Esophagus muscularis mucosa (tissue), 4 donors: Measurements from ENCODE around the gene SPTY2D1. TPM values are rescaled to one million over a fixed set of nuclear protein-coding genes. Genes with fewer than 3 reads are reported as not detected.
A peak's percentile ranks its signal among the peaks of the same experiment; 100 is the strongest.

Experiments used
- DNase-seq: peaks from one replicate; pipeline ENCODE4 v3.0.0-alpha.2; 2017; ENCODE audit errors: extremely low spot score
- H3K27ac ChIP-seq, 4 donors: fragments of 200-600 bp; sonication (generic); replicated peaks in 1 of 4; 1 replicate in 3 of 4; 2 replicates in 1 of 4; pipeline ENCODE4 v1.5.1; 2016 to 2019; ENCODE audit warnings: mild to moderate bottlenecking in 1 of 4
- H3K27me3 ChIP-seq, 4 donors: fragments of 200-600 bp; sonication (generic); one replicate each; pipeline versions ENCODE4 v1.5.1 to v1.6.0; 2016 to 2019
- H3K36me3 ChIP-seq, 4 donors: fragments of 200-600 bp; sonication (generic); one replicate each; pipeline ENCODE4 v1.5.1; 2016 to 2019
- H3K4me1 ChIP-seq, 4 donors: fragments of 200-600 bp; sonication (generic); one replicate each; pipeline ENCODE4 v1.5.1; 2016 to 2019
- H3K4me3 ChIP-seq, 4 donors: fragments of 200-600 bp; sonication (generic); 1 replicate in 2 of 4; 2 replicates in 2 of 4; pipeline ENCODE4 v1.5.1; 2016 to 2019; ENCODE audit warnings: mild to moderate bottlenecking in 4 of 4, moderate library complexity in 1 of 4
- H3K9me3 ChIP-seq, 4 donors: fragments of 200-600 bp; sonication (generic); 1 replicate in 3 of 4; 2 replicates in 1 of 4; pipeline ENCODE4 v1.5.1; 2016 to 2019
- EP300 ChIP-seq: sonication (generic); formaldehyde crosslinking; IDR thresholded peaks from one replicate; pipeline ENCODE4 v1.6.1; 2017; ENCODE audit warnings: antibody characterized with exemption
- POLR2A ChIP-seq: fragments of 450-650 bp; IDR thresholded peaks from one replicate; pipeline ENCODE4 v1.6.1; 2017; ENCODE audit warnings: antibody characterized with exemption, moderate library complexity, mild to moderate bottlenecking, low read depth
- POLR2AphosphoS5 ChIP-seq, 2 donors: sonication (generic); formaldehyde crosslinking; IDR thresholded peaks; one replicate each; pipeline ENCODE4 v1.6.1; 2017; ENCODE audit warnings: antibody characterized with exemption in 2 of 2
- WGBS: methylation state at CpG from one replicate; pipeline ENCODE4 v1.1.5; 2018; 5-methylcytosine and 5-hydroxymethylcytosine counted together
- intact Hi-C: fragments of 100-400 bp; cut with DNase I; formaldehyde crosslinking; loops from one replicate; pipeline ENCODE4 v1.15.1; 2023
- total RNA-seq, 4 donors: library from RNA; depleted of rRNA; stranded (reverse); fragments of >200 nt; gene quantifications; one replicate each; pipeline versions ENCODE4 v1.1.0 to v1.2.1, GENCODE V29; 2016
- TF ChIP-seq, protein P1 (sequence below), 3 experiments: fragments of 200-600 bp in 2 of 3; fragments of 450-650 bp in 1 of 3; sonication (generic) in 2 of 3; IDR thresholded peaks; one replicate each; pipeline ENCODE4 v1.5.1; 2017 to 2019; ENCODE audit warnings: antibody characterized with exemption in 3 of 3, mild to moderate bottlenecking in 2 of 3, moderate library complexity in 1 of 3

Gene SPTY2D1
- total RNA-seq, 4 donors from 2014 or later: 9.6 to 32.1 (median 18.1) TPM

DNA sequence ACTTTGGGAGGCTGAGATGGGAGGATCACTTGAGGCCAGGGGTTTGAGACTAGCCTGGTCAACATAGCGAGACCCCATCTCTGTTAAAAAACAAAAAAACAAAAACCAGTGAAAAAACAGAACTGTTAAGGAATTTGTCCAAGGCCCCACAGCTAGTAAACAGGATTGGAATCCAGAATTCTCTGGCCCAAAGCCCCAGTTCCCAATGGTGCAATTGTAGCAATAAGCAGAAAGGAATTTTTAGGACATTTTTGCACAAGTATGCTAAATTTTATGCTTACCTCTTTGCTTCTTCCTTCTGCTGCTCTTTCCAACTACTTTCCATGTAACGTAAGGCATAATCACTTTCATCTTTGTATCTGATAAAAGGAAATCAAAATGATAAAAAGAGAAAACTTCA, 22.9 kb downstream of the SPTY2D1 start:
- no peak for TF ChIP-seq POLR2A
- TF ChIP-seq, protein P1, sequence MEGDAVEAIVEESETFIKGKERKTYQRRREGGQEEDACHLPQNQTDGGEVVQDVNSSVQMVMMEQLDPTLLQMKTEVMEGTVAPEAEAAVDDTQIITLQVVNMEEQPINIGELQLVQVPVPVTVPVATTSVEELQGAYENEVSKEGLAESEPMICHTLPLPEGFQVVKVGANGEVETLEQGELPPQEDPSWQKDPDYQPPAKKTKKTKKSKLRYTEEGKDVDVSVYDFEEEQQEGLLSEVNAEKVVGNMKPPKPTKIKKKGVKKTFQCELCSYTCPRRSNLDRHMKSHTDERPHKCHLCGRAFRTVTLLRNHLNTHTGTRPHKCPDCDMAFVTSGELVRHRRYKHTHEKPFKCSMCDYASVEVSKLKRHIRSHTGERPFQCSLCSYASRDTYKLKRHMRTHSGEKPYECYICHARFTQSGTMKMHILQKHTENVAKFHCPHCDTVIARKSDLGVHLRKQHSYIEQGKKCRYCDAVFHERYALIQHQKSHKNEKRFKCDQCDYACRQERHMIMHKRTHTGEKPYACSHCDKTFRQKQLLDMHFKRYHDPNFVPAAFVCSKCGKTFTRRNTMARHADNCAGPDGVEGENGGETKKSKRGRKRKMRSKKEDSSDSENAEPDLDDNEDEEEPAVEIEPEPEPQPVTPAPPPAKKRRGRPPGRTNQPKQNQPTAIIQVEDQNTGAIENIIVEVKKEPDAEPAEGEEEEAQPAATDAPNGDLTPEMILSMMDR (IDR thresholded peaks at IDR 0.05): no peak
- TF ChIP-seq POLR2AphosphoS5 (IDR thresholded peaks at IDR 0.05): no peak
- TF ChIP-seq EP300: no peak
- Histone ChIP-seq H3K4me3 (no peak overlapping the region), H3K4me1 (peaks cover 0 to 7% (median 2%) of the 10 kb centered on the region in 4 donors), H3K27me3 (no peaks in the 10 kb centered on the region), H3K36me3 (peaks cover 19 to 83% (median 60%) of the 10 kb centered on the region in 4 donors), H3K27ac (no peak overlapping the region), H3K9me3 (no peaks in the 10 kb centered on the region)
- DNase-seq: no peak
- WGBS: 97% methylated on average over 2 of the region's 2 CpGs
- intact Hi-C loops: no loop called here

DNA sequence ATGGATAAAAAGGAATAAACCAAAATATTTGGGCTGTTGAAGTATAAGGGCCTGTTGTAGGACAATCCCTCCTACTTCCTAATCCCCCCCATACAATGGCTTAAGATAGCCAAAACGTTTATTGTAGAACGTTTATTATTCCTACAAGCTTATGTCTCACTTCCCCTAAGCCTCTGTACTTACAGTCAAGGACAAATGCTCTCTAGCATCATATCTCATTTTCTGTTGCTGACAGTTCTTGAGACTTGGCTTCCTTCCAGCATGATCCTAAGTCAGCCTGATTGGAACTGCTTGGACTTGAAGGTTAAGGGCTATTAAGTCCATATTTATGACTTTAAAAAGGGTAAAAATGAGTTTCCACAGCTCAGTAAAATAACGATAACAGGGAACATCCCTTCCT, 25.8 kb downstream of the SPTY2D1 start:
- 32% methylated on average over 3 of the region's 3 CpGs for WGBS
- H3K4me1 ChIP-seq: peaks cover 0 to 10% (median 4%) of the 10 kb centered on the region in 4 donors
- intact Hi-C loops: no loop called here
- H3K4me3 ChIP-seq: no peak overlapping the region
- peaks cover 7 to 63% (median 43%) of the 10 kb centered on the region in 4 donors for H3K36me3 ChIP-seq
- no peaks in the 10 kb centered on the region for H3K9me3 ChIP-seq
- no peak overlapping the region for H3K27ac ChIP-seq
- TF ChIP-seq POLR2A: no peak
- TF ChIP-seq EP300: no peak
- TF ChIP-seq, protein P1 (IDR thresholded peaks at IDR 0.05): no peak
- no peak for TF ChIP-seq POLR2AphosphoS5 (IDR thresholded peaks at IDR 0.05)
- H3K27me3 ChIP-seq: no peaks in the 10 kb centered on the region
- DNase-seq: no peak

DNA sequence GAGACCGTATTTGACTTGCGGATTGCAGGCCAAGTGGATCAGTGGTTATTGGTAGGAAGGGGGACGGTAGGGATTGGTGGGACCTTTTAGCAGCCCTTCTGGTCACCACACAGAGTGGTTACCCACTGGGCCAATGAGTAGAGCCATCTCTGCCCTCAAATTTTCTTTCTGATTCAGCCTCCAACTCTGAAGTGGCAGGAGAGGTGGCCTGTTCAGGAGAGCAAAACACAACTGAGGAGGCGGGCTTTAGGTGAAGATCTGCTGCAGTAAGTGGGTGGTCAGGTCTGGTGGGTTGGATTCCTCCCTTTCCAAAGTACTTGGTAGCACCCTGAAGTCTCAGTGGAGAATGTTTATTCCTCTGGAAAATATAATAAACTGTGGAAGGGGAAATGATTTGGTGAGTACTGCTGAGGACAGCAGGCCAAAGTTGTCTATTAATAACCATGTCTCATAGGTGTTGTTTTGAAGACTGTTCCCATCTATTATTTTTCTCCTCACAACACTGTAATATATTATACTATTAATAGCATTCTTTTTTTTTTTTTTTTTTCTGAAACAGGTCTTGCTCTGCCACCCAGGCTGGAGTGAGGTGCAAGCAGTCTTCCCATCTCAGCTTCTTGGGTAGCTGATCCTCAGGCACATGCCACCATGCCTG, 33.1 kb downstream of the SPTY2D1 start:
- no peak for DNase-seq
- intact Hi-C loops: no loop called here
- Histone ChIP-seq H3K36me3 (peaks cover 0 to 28% (median 9%) of the 10 kb centered on the region in 4 donors), H3K27me3 (no peaks in the 10 kb centered on the region), H3K4me3 (no peak overlapping the region), H3K4me1 (peaks cover 11 to 42% (median 32%) of the 10 kb centered on the region in 4 donors), H3K9me3 (no peaks in the 10 kb centered on the region), H3K27ac (peak overlapping the region; percentile 42 to 65 (median 58))
- no peak for TF ChIP-seq POLR2AphosphoS5 (IDR thresholded peaks at IDR 0.05)
- TF ChIP-seq EP300: no peak
- TF ChIP-seq, protein P1 (IDR thresholded peaks at IDR 0.05): no peak
- no peak for TF ChIP-seq POLR2A
- 86% methylated on average over 4 of the region's 4 CpGs for WGBS

DNA sequence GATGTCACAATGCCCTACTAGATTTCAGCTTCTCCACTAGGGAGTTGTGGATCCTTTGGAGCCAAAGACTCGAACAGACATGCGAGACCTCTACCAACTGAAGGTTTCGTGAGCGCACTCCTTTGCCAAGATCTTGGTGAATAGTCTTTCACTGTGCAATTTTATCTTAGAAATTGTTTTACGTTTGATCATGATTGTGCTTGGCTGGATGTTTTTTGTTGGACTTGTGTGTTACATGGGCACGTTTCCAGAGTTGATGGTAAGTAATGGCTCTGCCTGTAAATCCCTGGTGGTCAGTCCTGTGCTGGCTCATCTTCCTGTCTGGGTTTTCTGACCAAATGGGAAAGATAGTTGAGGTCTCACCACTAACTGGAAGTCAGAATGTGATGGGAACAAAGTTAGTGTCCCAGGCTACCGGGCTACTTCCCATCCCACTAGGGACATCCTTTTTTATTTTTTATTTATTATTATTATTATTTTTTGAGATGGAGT, 34.4 kb downstream of the SPTY2D1 start, which contains the start of gene MISFA:
Gene MISFA (plus strand): TSS at position 51 of the 492 bp plus-strand sequence. CDS start 140 bp downstream, at position 191.
- WGBS: 90% methylated on average over 7 of the region's 7 CpGs
- peaks cover 11 to 49% (median 34%) of the 10 kb centered on the region in 4 donors for H3K4me1 ChIP-seq
- TF ChIP-seq EP300: no peak
- no peak for TF ChIP-seq POLR2AphosphoS5 (IDR thresholded peaks at IDR 0.05)
- no peak for TF ChIP-seq POLR2A
- TF ChIP-seq, protein P1 (IDR thresholded peaks at IDR 0.05): no peak

More for the DNA sequence above, 34.4 kb downstream of the SPTY2D1 start, which contains the start of gene MISFA:
- H3K9me3 ChIP-seq: no peaks in the 10 kb centered on the region
- H3K27ac ChIP-seq: peak within 1 kb of the TSS in 3 of 4 donors; percentile 42 to 65 (median 51)
- no peaks in the 10 kb centered on the region for H3K27me3 ChIP-seq
- DNase-seq: no peak
- no peak within 1 kb of the TSS for H3K4me3 ChIP-seq
- intact Hi-C loops: no loop called here
- peaks cover 0 to 28% (median 15%) of the 10 kb centered on the region in 4 donors for H3K36me3 ChIP-seq
